Esophagus muscularis mucosa (tissue), 4 donors: ENCODE measurements around the gene NAV2. TPM values are rescaled to one million over a fixed set of nuclear protein-coding genes. Genes with fewer than 3 reads are reported as not detected.
"Not testable (repeated sequence)": the region's sequence is repeated elsewhere in the genome, so short reads cannot be mapped to it uniquely, and the experiment has no call there.

Experiments
- DNase-seq: peaks from one replicate; pipeline ENCODE4 v3.0.0-alpha.2; 2017; ENCODE audit errors: extremely low spot score
- H3K27ac ChIP-seq, 4 donors: fragments of 200-600 bp; sonication (generic); replicated peaks in 1 of 4; 1 replicate in 3 of 4; 2 replicates in 1 of 4; pipeline ENCODE4 v1.5.1; 2016 to 2019; ENCODE audit warnings: mild to moderate bottlenecking in 1 of 4
- H3K27me3 ChIP-seq, 4 donors: fragments of 200-600 bp; sonication (generic); one replicate each; pipeline versions ENCODE4 v1.5.1 to v1.6.0; 2016 to 2019
- H3K36me3 ChIP-seq, 4 donors: fragments of 200-600 bp; sonication (generic); one replicate each; pipeline ENCODE4 v1.5.1; 2016 to 2019
- H3K4me1 ChIP-seq, 4 donors: fragments of 200-600 bp; sonication (generic); one replicate each; pipeline ENCODE4 v1.5.1; 2016 to 2019
- H3K4me3 ChIP-seq, 4 donors: fragments of 200-600 bp; sonication (generic); 1 replicate in 2 of 4; 2 replicates in 2 of 4; pipeline ENCODE4 v1.5.1; 2016 to 2019; ENCODE audit warnings: mild to moderate bottlenecking in 4 of 4, moderate library complexity in 1 of 4
- H3K9me3 ChIP-seq, 4 donors: fragments of 200-600 bp; sonication (generic); 1 replicate in 3 of 4; 2 replicates in 1 of 4; pipeline ENCODE4 v1.5.1; 2016 to 2019
- EP300 ChIP-seq: sonication (generic); formaldehyde crosslinking; IDR thresholded peaks from one replicate; pipeline ENCODE4 v1.6.1; 2017; ENCODE audit warnings: antibody characterized with exemption
- POLR2A ChIP-seq: fragments of 450-650 bp; IDR thresholded peaks from one replicate; pipeline ENCODE4 v1.6.1; 2017; ENCODE audit warnings: antibody characterized with exemption, moderate library complexity, mild to moderate bottlenecking, low read depth
- POLR2AphosphoS5 ChIP-seq, 2 donors: sonication (generic); formaldehyde crosslinking; IDR thresholded peaks; one replicate each; pipeline ENCODE4 v1.6.1; 2017; ENCODE audit warnings: antibody characterized with exemption in 2 of 2
- WGBS: methylation state at CpG from one replicate; pipeline ENCODE4 v1.1.5; 2018; 5-methylcytosine and 5-hydroxymethylcytosine counted together
- intact Hi-C: fragments of 100-400 bp; cut with DNase I; formaldehyde crosslinking; loops from one replicate; pipeline ENCODE4 v1.15.1; 2023
- total RNA-seq, 4 donors: library from RNA; depleted of rRNA; stranded (reverse); fragments of >200 nt; gene quantifications; one replicate each; pipeline versions ENCODE4 v1.1.0 to v1.2.1, GENCODE V29; 2016
- TF ChIP-seq, protein P1 (sequence below), 3 experiments: fragments of 200-600 bp in 2 of 3; fragments of 450-650 bp in 1 of 3; sonication (generic) in 2 of 3; IDR thresholded peaks; one replicate each; pipeline ENCODE4 v1.5.1; 2017 to 2019; ENCODE audit warnings: antibody characterized with exemption in 3 of 3, mild to moderate bottlenecking in 2 of 3, moderate library complexity in 1 of 3

The NAV2 gene
- total RNA-seq, 4 donors from 2014 or later = 21.9 to 57.0 (median 37.5) TPM

DNA sequence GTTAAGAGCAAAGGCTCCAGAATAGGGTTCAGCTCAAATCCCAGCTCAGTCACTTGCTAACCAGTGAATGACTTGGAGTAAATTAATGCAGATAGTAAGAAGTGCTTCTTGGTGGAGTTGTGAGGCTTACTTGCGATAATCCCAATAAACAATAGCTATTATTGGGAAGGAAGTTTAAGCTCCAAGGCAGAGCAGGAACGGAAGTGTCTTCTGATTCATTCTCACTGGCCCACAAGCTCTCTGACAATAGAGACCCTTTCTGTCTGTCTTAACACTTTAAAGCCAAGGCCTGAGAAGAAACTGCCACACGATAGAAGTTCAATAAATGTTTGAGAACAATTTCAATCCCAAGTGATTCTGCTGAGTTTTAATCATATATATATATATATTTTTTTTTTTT is 292.2 kb downstream of the NAV2 start:
- Histone ChIP-seq H3K9me3 (no peaks in the 10 kb centered on the region), H3K4me3 (no peak overlapping the region), H3K27ac (no peak overlapping the region), H3K4me1 (peaks cover 42 to 51% (median 45%) of the 10 kb centered on the region in 4 donors), H3K36me3 (peaks cover 0 to 28% (median 5%) of the 10 kb centered on the region in 4 donors), H3K27me3 (no peaks in the 10 kb centered on the region)
- WGBS = 85% methylated on average over 3 of the region's 3 CpGs
- TF ChIP-seq POLR2A = no peak
- TF ChIP-seq EP300 = no peak
- no peak for TF ChIP-seq POLR2AphosphoS5 (IDR thresholded peaks at IDR 0.05)
- TF ChIP-seq, protein P1, sequence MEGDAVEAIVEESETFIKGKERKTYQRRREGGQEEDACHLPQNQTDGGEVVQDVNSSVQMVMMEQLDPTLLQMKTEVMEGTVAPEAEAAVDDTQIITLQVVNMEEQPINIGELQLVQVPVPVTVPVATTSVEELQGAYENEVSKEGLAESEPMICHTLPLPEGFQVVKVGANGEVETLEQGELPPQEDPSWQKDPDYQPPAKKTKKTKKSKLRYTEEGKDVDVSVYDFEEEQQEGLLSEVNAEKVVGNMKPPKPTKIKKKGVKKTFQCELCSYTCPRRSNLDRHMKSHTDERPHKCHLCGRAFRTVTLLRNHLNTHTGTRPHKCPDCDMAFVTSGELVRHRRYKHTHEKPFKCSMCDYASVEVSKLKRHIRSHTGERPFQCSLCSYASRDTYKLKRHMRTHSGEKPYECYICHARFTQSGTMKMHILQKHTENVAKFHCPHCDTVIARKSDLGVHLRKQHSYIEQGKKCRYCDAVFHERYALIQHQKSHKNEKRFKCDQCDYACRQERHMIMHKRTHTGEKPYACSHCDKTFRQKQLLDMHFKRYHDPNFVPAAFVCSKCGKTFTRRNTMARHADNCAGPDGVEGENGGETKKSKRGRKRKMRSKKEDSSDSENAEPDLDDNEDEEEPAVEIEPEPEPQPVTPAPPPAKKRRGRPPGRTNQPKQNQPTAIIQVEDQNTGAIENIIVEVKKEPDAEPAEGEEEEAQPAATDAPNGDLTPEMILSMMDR (IDR thresholded peaks at IDR 0.05) = no peak
- DNase-seq = no peak
- intact Hi-C loops = no loop called here

DNA sequence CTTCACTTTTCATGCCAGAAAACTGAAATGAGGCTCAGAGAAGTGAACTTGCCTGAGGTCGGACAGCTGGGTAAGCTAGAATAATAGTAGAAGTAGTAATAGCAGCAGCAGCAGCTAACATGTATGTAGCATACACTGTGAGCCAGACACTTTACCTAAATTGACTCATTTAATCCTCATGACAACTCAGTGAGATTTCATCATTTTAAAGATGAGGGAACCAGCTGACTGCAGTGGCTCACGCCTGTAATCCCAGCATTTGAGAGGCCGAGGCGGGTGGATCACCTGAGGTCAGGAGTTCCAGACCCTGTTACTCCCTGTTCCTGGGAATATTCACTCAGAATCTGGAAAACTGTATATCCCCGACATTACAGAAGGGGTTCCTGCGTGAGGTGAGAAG is 293.1 kb downstream of the NAV2 start:
- TF ChIP-seq POLR2A (no peak), EP300 (no peak), POLR2AphosphoS5 (IDR thresholded peaks at IDR 0.05) (no peak)
- TF ChIP-seq, protein P1 (IDR thresholded peaks at IDR 0.05) = no peak
- H3K4me1 ChIP-seq = peaks cover 33 to 45% (median 40%) of the 10 kb centered on the region in 4 donors

DNA sequence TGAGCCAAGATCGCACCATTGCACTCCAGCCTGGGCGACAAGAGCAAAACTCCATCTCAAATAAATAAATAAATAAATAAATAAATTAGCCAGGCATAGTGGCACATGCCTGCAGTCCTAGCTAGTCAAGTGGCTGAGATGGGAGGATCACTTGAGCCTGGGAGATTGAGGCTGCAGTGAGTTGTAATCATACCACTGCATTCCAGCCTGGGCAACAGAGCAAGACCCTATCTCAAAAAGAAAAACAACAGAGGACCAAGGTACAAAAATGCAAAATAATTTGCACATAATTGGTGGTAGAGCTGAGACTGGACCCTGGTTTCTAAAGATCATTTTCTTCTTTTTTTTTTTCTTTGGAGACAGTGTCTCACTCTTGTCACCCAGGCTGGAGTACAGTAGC is 294.0 kb downstream of the NAV2 start:
- Histone ChIP-seq H3K36me3 (peaks cover 0 to 20% (median 5%) of the 10 kb centered on the region in 4 donors), H3K4me1 (peaks cover 28 to 49% (median 45%) of the 10 kb centered on the region in 4 donors)
- H3K9me3 ChIP-seq, H3K4me3 ChIP-seq, H3K27ac ChIP-seq, DNase-seq, H3K27me3 ChIP-seq, intact Hi-C loops: not testable (repeated sequence)
- WGBS = 95% methylated on average over 2 of the region's 2 CpGs

More for the DNA sequence above, 293.1 kb downstream of the NAV2 start:
- no peak for DNase-seq
- no peaks in the 10 kb centered on the region for H3K27me3 ChIP-seq
- WGBS = 90% methylated on average over 6 of the region's 6 CpGs
- H3K9me3 ChIP-seq = no peaks in the 10 kb centered on the region
- H3K36me3 ChIP-seq = peaks cover 0 to 20% (median 5%) of the 10 kb centered on the region in 4 donors
- no peak overlapping the region for H3K4me3 ChIP-seq
- H3K27ac ChIP-seq = no peak overlapping the region
- intact Hi-C loops = no loop called here

DNA sequence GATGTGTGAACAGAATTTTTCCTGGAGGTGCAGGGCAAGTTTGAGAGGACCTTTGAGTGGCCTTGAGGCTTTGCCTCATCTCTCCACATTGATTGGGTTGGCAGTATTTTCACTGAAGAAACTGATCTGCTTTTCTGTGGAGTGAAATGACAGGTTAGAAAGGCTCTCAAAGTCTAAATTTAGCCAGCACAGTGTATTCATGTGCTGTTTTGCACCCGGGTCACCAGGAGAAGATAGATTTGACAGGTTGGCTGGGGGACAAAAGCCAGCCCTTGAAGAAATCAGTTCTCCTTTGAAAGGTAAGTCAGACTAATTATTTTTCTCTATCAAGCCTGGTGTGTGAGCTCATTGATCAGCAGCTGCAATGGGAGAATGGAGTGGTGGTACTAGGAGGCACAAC is 294.7 kb downstream of the NAV2 start:
- no peak for DNase-seq

DNA sequence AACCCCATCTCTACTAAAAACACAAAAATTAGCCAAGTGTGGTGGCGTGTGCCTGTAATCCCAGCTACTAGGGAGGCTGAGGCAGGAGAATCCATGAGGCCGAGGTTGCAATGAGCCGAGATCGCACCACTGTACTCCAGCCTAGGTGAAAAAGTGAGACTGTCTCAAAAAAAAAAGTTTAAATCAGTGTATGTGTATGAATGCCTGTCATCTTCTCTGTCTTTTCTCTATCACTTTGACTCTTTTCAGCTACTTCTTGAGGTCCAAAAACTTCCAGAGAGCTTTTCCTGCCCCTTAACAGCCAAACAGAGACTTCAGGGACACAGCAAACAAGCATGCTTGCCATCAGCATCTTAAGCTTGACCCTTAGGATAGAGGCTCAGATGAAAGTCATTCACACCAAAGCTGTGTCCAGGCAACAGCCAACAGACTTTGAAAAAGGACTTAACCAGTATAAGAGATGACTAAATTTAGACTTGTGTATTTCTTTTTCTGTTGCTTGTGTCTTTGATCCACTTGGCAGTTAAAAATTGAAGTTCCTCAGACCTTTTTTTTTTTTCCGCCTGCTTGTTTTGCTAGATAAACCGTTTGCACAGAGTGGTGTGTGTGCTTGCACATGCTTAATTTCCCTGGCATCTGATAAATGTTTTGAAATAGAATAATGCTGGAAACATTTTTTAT is 295.7 kb downstream of the NAV2 start:
- WGBS = 56% methylated on average over 6 of the region's 6 CpGs
- Histone ChIP-seq H3K27me3 (no peaks in the 10 kb centered on the region), H3K27ac (peak overlapping the region in 3 of 4 donors; percentile 34 to 66 (median 43)), H3K4me1 (peaks cover 22 to 56% (median 52%) of the 10 kb centered on the region in 4 donors), H3K36me3 (peaks cover 0 to 8% (median 1%) of the 10 kb centered on the region in 4 donors), H3K9me3 (no peaks in the 10 kb centered on the region), H3K4me3 (no peak overlapping the region)
- intact Hi-C loops = no loop called here
- DNase-seq = no peak
- TF ChIP-seq POLR2AphosphoS5 (IDR thresholded peaks at IDR 0.05) = no peak
- TF ChIP-seq EP300 = no peak
- TF ChIP-seq, protein P1 (IDR thresholded peaks at IDR 0.05) = no peak
- TF ChIP-seq POLR2A = no peak

More for the DNA sequence above, 294.7 kb downstream of the NAV2 start:
- intact Hi-C loops = no loop called here
- peaks cover 22 to 52% (median 46%) of the 10 kb centered on the region in 4 donors for H3K4me1 ChIP-seq
- H3K4me3 ChIP-seq = no peak overlapping the region
- H3K27me3 ChIP-seq = no peaks in the 10 kb centered on the region
- no peaks in the 10 kb centered on the region for H3K9me3 ChIP-seq
- TF ChIP-seq, protein P1 (IDR thresholded peaks at IDR 0.05) = no peak
- TF ChIP-seq POLR2AphosphoS5 (IDR thresholded peaks at IDR 0.05) (no peak), EP300 (no peak), POLR2A (no peak)
- H3K36me3 ChIP-seq = peaks cover 0 to 16% (median 4%) of the 10 kb centered on the region in 4 donors
- H3K27ac ChIP-seq = peak overlapping the region in 3 of 4 donors; percentile 26 to 66 (median 34)
- 38% methylated on average over 1 of the region's 1 CpG for WGBS
